ENCODE data around the gene YY2.
"Not testable (repeated sequence)": the region's sequence is repeated elsewhere in the genome, so short reads cannot be mapped to it uniquely, and the experiment has no call there.

Gene YY2

DNA sequence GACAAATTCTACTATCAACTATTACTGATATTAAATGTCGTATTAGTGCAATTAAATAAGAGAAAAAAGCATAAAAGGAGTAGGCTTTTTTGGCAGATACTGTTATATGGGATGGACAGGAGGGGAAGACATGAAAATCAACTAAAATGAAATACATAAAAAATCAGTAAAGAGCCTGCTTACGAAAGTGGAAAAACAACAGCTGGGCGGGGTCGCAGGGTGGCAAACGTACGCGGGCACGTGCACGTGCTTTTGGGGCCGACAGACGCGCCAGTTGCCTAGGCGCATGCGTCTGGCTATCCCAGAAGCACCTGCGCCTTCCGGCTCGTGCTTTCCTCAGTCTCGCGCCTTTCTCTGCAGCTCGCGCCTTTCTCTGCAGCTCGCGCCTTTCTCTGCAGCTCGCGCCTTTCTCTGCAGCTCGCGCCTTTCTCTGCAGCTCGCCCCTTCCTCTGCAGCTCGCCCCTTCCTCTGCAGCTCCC is at the start of gene YY2:
Gene YY2, plus strand, starts transcription at position 51 of the 479 bp plus-strand sequence. CDS start 498 bp downstream, outside the sequence.
- no peak for DNase-seq
- intact Hi-C loops (cut with DNase I) = no loop called here

- intact Hi-C loops (cut with DNase I) = no loop called here
- DNase-seq = no peak
These were observed 49.1 kb upstream of the YY2 start for GRCh38 chrX:21806691-21807090.

GRCh38 chrX:21811832-21812231 is 44.0 kb upstream of the YY2 start:
- intact Hi-C loops (cut with DNase I) = no loop called here
- no peak for DNase-seq

GRCh38 chrX:21812628-21813027 is 43.2 kb upstream of the YY2 start:
- intact Hi-C loops (cut with DNase I) = no loop called here
- no peak for DNase-seq

DNA sequence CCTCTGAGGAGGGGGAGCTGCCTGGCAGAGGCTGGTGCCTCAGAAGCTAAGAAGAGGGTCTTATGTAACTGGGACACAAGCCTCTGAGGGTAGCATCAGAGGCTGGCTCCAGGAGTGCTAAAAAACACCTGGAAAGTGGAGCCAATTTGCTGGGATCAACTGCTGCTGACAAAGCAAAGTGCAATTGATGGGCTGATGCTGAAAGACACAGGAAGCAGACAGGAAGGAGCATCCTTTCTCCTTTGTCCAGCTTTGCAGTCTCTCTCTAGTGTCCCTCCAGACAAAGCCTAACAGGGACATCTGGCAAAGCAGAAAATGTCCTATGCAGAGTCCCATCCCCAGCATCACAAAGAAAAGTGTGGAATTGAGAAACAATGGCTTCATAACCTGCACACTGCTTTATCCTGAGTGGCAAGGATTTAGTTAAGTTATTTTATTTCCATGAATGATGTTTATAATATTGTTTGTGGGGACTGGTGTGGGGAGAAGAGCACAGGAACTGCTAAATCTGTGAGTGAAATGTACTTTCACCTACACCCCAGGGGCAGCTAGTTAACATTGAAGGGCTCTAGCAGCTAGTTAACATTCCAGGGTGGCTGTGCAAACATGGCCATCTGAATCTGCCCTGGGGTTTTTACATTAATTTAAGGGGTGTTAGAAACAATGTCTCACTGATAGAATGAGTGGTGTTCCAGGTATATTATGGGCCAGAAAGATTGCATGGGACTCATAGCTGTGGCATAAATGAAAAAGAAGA is 42.0 kb upstream of the YY2 start:
- intact Hi-C loops (cut with DNase I) = no loop called here
- DNase-seq = no peak

GRCh38 chrX:21816136-21816535 is 39.7 kb upstream of the YY2 start:
- intact Hi-C loops (cut with DNase I) = no loop called here
- no peak for DNase-seq

DNA sequence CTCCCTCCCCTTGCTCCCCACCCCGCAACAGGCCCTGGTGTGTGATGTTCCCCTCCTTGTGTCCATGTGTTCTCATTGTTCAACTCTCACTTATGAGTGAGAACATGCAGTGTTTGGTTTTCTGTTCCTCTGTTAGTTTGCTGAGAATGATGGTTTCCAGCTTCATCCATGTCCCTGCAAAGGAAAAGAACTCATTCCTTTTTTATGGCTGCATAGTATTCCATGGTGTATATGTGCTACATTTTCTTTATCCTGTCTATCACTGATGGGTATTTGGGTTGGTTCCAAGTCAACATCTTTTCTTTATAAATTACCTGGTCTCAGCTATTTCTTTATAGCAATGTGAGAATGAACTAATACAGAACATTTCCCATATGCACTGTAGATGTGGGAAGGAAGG is 35.6 kb upstream of the YY2 start:
- DNase-seq; intact Hi-C loops (cut with DNase I): not testable (repeated sequence)

DNA sequence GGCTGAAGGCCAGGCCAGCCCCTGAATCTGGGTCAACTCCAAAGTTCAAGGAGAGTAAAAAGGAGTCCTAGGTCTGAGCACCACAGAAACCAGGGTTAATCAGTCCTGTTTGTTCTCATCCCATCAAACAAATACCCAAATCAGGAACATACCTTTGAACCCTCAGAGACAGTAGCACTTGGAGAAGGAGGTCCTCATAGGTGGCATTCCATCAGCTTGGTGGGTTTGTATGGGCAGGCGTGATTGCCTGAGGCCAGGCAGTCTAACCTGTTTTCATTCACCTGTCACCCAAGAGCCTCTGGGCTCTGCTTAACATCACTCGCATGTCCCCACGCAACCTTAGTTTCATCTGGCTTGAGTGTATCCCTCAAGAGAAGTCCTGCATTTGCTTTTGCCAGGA is 33.9 kb upstream of the YY2 start:
- intact Hi-C loops (cut with DNase I) = no loop called here
- no peak for DNase-seq

- intact Hi-C loops (cut with DNase I) = no loop called here
- no peak for DNase-seq
These were observed 24.3 kb upstream of the YY2 start for GRCh38 chrX:21831496-21831895.

DNA sequence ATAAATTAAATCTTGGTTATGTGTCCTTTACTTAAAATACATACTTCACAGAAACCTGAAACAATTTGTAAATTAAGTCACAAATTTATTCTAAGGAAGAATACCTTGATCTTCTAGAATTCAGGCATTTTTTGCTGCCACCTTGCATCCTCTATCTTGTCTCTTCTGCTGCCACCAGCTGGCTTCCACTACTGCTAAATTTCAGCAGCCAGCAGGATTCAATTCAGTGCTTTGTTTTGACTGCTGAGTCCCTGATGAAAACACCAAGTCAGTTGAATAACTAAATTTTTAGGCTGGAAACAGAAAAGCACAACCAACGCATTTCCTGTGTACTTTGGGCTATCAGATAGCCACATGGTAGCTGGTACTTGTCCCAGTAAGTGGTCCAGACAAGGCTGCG is 18.7 kb upstream of the YY2 start:
- DNase-seq = peak in 22 of 42 donors; percentile 3 to 56 (median 22)
- intact Hi-C loops (cut with DNase I) = no loop called here

DNA sequence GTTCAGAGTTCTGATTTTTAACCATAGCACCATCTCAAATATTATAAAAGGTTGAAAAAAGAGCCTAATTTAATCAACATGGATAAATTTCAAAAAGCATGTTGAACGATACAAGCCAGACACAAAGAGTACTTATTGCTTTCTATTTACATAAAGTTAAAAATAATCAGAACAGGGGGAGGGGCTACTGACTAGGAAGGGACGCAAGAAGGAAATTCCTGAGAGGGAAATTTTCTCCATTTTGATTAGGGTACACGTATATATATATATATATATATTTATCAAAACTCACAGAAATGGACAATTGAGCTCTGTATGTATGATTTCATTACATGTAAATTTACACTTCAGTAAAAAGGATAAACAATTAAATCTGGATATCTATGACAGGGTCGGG is 16.9 kb upstream of the YY2 start:
- no peak for DNase-seq
- intact Hi-C loops (cut with DNase I) = no loop called here

DNA sequence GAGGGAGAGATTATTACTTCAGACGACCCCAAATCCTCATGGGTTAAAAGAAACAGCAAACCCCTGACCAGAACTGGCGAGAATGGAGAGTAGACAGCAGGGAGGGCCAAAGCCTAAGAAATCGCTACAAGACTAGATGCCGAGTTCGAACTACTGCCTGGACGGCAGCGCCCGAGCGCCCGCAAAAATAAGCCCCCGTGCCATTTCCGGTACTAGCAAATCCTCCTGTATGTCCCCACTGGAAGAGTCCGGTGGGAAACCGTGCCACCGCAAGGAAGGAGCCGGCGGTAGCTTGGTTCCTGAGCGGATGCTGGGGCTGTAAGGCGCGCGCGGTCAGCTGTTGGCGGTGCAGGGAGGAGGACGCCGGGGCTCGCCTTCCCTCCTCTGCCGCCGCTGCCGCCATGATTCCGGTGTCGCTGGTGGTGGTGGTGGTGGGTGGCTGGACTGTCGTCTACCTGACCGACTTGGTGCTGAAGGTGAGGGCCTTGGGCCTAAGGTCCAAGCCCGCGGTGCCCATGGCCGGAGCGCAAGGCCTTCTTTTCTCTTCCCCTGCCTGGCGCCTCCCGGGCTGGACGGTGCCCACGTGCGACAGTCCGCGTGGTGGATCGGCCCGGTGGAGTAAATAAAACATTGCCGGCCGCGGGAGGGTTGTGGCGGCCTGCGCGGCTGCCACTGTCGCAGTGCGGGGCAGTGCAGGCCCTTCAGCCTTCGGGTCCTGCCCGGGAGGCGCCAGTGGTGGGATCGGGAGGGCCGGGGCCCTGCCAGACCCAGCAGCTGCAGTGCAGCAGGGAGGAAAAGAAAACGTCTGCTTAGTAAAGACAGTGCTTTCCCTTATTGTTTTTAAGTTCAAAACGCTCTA is 16.2 kb upstream of the YY2 start, which contains the start of gene MBTPS2:
Gene MBTPS2, plus strand, starts transcription at position 284 of the 859 bp plus-strand sequence. Its CDS starts 118 bp downstream, at position 402.
- intact Hi-C loops (cut with DNase I) = no loop called here
- DNase-seq = peak; percentile 40 to 93 (median 82)

- intact Hi-C loops (cut with DNase I) = no loop called here
These were observed 15.6 kb upstream of the YY2 start for GRCh38 chrX:21840193-21840545.

GRCh38 chrX:21843179-21843578 is 12.6 kb upstream of the YY2 start:
- intact Hi-C loops (cut with DNase I) = no loop called here

More at GRCh38 chrX:21840193-21840545, 15.6 kb upstream of the YY2 start:
- DNase-seq = peak in 2 of 42 donors; percentile 1 to 36

DNA sequence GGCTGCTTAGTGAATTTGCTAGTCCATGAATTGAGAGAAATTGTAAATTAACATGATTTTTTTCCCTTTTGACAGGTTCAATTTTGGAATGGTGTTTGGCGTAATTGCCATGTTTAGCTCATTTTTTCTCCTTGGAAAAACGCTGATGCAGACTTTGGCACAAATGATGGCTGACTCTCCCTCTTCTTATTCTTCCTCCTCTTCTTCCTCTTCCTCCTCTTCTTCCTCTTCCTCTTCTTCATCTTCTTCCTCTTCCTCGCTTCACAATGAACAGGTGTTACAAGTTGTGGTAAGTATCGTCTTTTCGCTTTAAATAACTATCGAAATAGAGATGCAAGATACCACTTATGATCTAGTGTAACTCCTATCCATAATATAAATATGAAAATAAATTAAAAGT is 10.7 kb upstream of the YY2 start:
- no peak for DNase-seq
- intact Hi-C loops (cut with DNase I) = no loop called here

More at GRCh38 chrX:21843179-21843578, 12.6 kb upstream of the YY2 start:
- DNase-seq = no peak

DNA sequence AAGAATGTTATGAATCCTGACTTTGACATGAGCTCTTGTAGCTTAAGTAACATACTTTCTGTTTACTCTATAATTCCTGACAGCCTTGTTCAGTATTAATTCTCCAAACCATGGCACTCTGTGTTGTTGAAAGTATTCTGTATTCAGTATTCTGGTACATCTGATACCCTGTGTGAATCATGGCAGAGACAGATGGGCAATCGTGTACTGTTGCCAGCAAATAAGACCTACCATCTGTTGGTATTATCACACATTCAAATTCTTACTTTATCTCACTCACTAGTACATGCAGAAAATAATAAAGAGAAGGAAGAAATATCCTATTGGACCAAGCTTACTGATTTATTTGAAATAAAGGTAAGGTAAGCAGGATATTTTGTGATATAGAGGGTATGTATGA is 8.4 kb upstream of the YY2 start:
- no peak for DNase-seq
- intact Hi-C loops (cut with DNase I) = no loop called here

GRCh38 chrX:21853578-21853977 is 2.2 kb upstream of the YY2 start:
- no peak for DNase-seq
- intact Hi-C loops (cut with DNase I) = no loop called here

- no peak for DNase-seq
- intact Hi-C loops (cut with DNase I) = no loop called here
These were observed 717 bp downstream of the YY2 start for GRCh38 chrX:21856504-21856903.

- intact Hi-C loops (cut with DNase I) = no loop called here
- DNase-seq = no peak
These were observed 7.5 kb downstream of the YY2 start for GRCh38 chrX:21863241-21863640.

- no peak for DNase-seq
- intact Hi-C loops (cut with DNase I) = no loop called here
These were observed 9.6 kb downstream of the YY2 start for GRCh38 chrX:21865436-21865835.
